Right lobe of liver (tissue), 6 donors: ENCODE results near the gene EIF4E1B. TPM values are rescaled to one million over a fixed set of nuclear protein-coding genes. Genes with fewer than 3 reads are reported as not detected.
A peak's percentile ranks its signal among the peaks of the same experiment; 100 is the strongest.

ENCODE experiments used
- ATAC-seq, 4 donors: fragments of 200-7000 bp; cut with Tn5 transposase; one replicate each; pipeline ENCODE4 v1.9.1; 2020; ENCODE audit warnings: mild to moderate bottlenecking in 4 of 4, moderate library complexity in 4 of 4
- DNase-seq, 3 donors: peaks; one replicate each; pipeline ENCODE4 v3.0.0-alpha.2; 2020
- H3K27ac ChIP-seq, 3 donors: fragments of 200-600 bp; one replicate each; pipeline ENCODE4 v1.8.0; 2022
- H3K27me3 ChIP-seq, 2 donors: fragments of 200-600 bp; one replicate each; pipeline ENCODE4 v1.8.0; 2022
- H3K36me3 ChIP-seq, 4 donors: fragments of 200-600 bp; sonication (generic) in 1 of 4; one replicate each; pipeline versions ENCODE4 v1.5.1 to v1.8.0; 2017 to 2022; ENCODE audit warnings: control low read depth in 1 of 4
- H3K4me1 ChIP-seq, 4 donors: fragments of 200-600 bp; sonication (generic) in 1 of 4; one replicate each; pipeline versions ENCODE4 v1.5.1 to v1.8.0; 2017 to 2022; ENCODE audit warnings: control low read depth in 1 of 4
- H3K4me3 ChIP-seq, 3 donors: fragments of 200-600 bp; one replicate each; pipeline ENCODE4 v1.8.0; 2022
- H3K9me3 ChIP-seq, 4 donors: fragments of 200-600 bp; sonication (generic) in 1 of 4; one replicate each; pipeline versions ENCODE4 v1.5.1 to v1.8.0; 2017 to 2022; ENCODE audit warnings: control low read depth in 1 of 4
- CTCF ChIP-seq, 4 donors: fragments of 200-600 bp in 3 of 4; fragments of 450-650 bp in 1 of 4; IDR thresholded peaks; one replicate each; pipeline versions ENCODE4 v1.5.1 to v1.8.0; 2016 to 2022; ENCODE audit warnings: antibody characterized with exemption in 4 of 4, mild to moderate bottlenecking in 2 of 4
- POLR2A ChIP-seq: fragments of 450-650 bp; IDR thresholded peaks from one replicate; pipeline ENCODE4 v1.6.1; 2017; ENCODE audit warnings: antibody characterized with exemption, mild to moderate bottlenecking
- WGBS: methylation state at CpG from one replicate; pipeline ENCODE4 v1.1.6; 2018; ENCODE audit warnings: low coverage, low lambda C conversion rate; ENCODE audit not compliant: insufficient coverage; ENCODE audit errors: missing lambda C conversion rate; 5-methylcytosine and 5-hydroxymethylcytosine counted together
- intact Hi-C, 2 donors: fragments of 100-400 bp; cut with DNase I; formaldehyde crosslinking; loops; one replicate each; pipeline versions ENCODE4 v1.11.2 to v1.14.1; 2022
- total RNA-seq, 6 experiments: library from RNA; depleted of rRNA in 2 of 6; stranded (reverse); fragments of >200 nt in 2 of 6; fragmentation: NEBNext Ultra II Directional in 3 of 6; extraction: Animal tissue kit (Norgen Biotek cat#: 25700) in 3 of 6; gene quantifications; one replicate each; pipeline versions ENCODE4 v1.1.0 to v1.2.4, GENCODE V29; 2016 to 2023
- donor health status: DM: no; HTN: yes; CAD: no.
- donor health status: DM: no; HTN: no; CAD: no.
- donor health status: DM: no; HTN: no; CAD: no.
- donor health status: DM: no; HTN: yes; CAD: no.
- donor health status: DM: no; HTN: yes; CAD: no.

Gene EIF4E1B
- total RNA-seq, 6 experiments from 2014 or later: not detected

- H3K4me3 ChIP-seq: no peak overlapping the region
- no peaks in the 10 kb centered on the region for H3K27me3 ChIP-seq
- intact Hi-C loops: no loop called here
- H3K27ac ChIP-seq: no peak overlapping the region
- H3K36me3 ChIP-seq: no peaks in the 10 kb centered on the region
- DNase-seq: peak in 1 of 3 donors; percentile 23
- H3K9me3 ChIP-seq: no peaks in the 10 kb centered on the region
- no peaks in the 10 kb centered on the region for H3K4me1 ChIP-seq
- TF ChIP-seq CTCF (IDR thresholded peaks at IDR 0.05) (no peak), POLR2A (no peak)
- no peak for ATAC-seq
- 69% methylated on average over 4 of the region's 8 CpGs for WGBS
These were observed 40.0 kb downstream of the EIF4E1B start for GRCh38 chr5:176670449-176670848.

DNA sequence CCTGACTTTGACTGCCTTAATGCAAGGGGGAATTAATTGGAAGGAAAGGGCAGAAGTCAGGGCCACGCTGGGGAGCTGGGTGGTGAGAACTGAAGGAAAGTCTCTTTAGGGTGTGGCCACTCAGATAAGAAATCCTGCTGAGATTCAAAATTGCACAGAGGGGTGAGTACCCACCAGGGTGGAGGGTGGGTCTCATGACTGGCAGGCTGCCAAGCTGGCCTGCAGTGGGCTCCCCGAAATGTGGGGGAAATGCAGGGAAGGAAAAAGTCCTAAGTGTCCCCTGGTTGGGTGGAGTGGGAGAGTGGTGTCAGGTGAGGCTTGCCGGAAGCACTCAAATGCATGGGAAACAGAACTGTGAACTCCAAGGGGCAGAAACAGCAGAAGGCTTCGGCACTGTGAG, 40.9 kb downstream of the EIF4E1B start:
- intact Hi-C loops: no loop called here
- TF ChIP-seq CTCF (IDR thresholded peaks at IDR 0.05): no peak
- no peak for TF ChIP-seq POLR2A
- no peak overlapping the region for H3K4me3 ChIP-seq
- 63% methylated on average over 3 of the region's 4 CpGs for WGBS
- no peaks in the 10 kb centered on the region for H3K9me3 ChIP-seq
- H3K27me3 ChIP-seq: no peaks in the 10 kb centered on the region
- DNase-seq (peak in 1 of 3 donors; percentile 20), ATAC-seq (no peak)
- no peaks in the 10 kb centered on the region for H3K4me1 ChIP-seq
- H3K36me3 ChIP-seq: no peaks in the 10 kb centered on the region
- H3K27ac ChIP-seq: no peak overlapping the region

- TF ChIP-seq POLR2A: no peak
- TF ChIP-seq CTCF (IDR thresholded peaks at IDR 0.05): no peak
- Histone ChIP-seq H3K27me3 (no peaks in the 10 kb centered on the region), H3K4me3 (no peak overlapping the region), H3K27ac (no peak overlapping the region), H3K9me3 (no peaks in the 10 kb centered on the region), H3K36me3 (no peaks in the 10 kb centered on the region), H3K4me1 (no peaks in the 10 kb centered on the region)
- ATAC-seq: no peak
- WGBS: 53% methylated on average over 12 of the region's 18 CpGs
- intact Hi-C loops: no loop called here
- DNase-seq: peak in 1 of 3 donors; percentile 27
These were observed 41.6 kb downstream of the EIF4E1B start for GRCh38 chr5:176671890-176672747.

- no peaks in the 10 kb centered on the region for H3K9me3 ChIP-seq
- DNase-seq: peak in 1 of 3 donors; percentile 46
- H3K27ac ChIP-seq: no peak overlapping the region
- no peak for ATAC-seq
- no peak overlapping the region for H3K4me3 ChIP-seq
- WGBS: 75% methylated on average over 9 of the region's 18 CpGs
- no peaks in the 10 kb centered on the region for H3K36me3 ChIP-seq
- no peak for TF ChIP-seq CTCF (IDR thresholded peaks at IDR 0.05)
- no peak for TF ChIP-seq POLR2A
- intact Hi-C loops: no loop called here
- no peaks in the 10 kb centered on the region for H3K4me1 ChIP-seq
- no peaks in the 10 kb centered on the region for H3K27me3 ChIP-seq
These were observed 43.4 kb downstream of the EIF4E1B start for GRCh38 chr5:176673651-176674583.
